WTC11 (cell line): Measurements from ENCODE around the gene GABBR1. TPM values are rescaled to one million over a fixed set of nuclear protein-coding genes. Genes with fewer than 3 reads are reported as not detected.

Experiments
- ATAC-seq: fragments of 200-7000 bp; cut with Tn5 transposase; 2 replicates; pipeline ENCODE4 v1.10.0; 2021; ENCODE audit warnings: mild to moderate bottlenecking, moderate library complexity
- CTCF ChIA-PET: fragments of 300-600 bp; sonication (Branson Sonifier 250); formaldehyde crosslinking; loops from one replicate; lab custom pipeline; 2021; ENCODE audit warnings: antibody characterized with exemption; lab: Charles Lee
- POLR2A ChIA-PET: fragments of 350-600 bp; sonication (Branson Sonifier 250); formaldehyde crosslinking; loops from one replicate; lab custom pipeline; 2021; ENCODE audit warnings: antibody characterized with exemption; lab: Charles Lee
- DNase-seq: peaks from one replicate; pipeline ENCODE4 v3.0.0; 2021; ENCODE audit warnings: low spot score
- H3K27ac Mint-ChIP-seq: 2 replicates; pipeline ENCODE4 v1.8.0; 2021; ENCODE audit warnings: mixed read lengths
- H3K27me3 Mint-ChIP-seq: 2 replicates; pipeline ENCODE4 v1.8.0; 2021; ENCODE audit warnings: low read depth, mild to moderate bottlenecking, moderate library complexity, mixed read lengths
- H3K36me3 Mint-ChIP-seq: 2 replicates; pipeline ENCODE4 v1.8.0; 2021; ENCODE audit warnings: mixed read lengths
- H3K4me1 Mint-ChIP-seq: 2 replicates; pipeline ENCODE4 v1.8.0; 2022; ENCODE audit warnings: mixed read lengths
- H3K4me3 Mint-ChIP-seq: 2 replicates; pipeline ENCODE4 v1.8.0; 2021; ENCODE audit warnings: mild to moderate bottlenecking, moderate library complexity, mixed read lengths
- H3K9me3 Mint-ChIP-seq: 2 replicates; pipeline ENCODE4 v1.8.0; 2021; ENCODE audit warnings: mixed read lengths
- AFF4 ChIP-seq: sonication (generic); formaldehyde crosslinking; IDR thresholded peaks from 2 replicates; pipeline ENCODE4 v1.8.1; 2023; ENCODE audit warnings: mild to moderate bottlenecking, missing genetic modification reagents, borderline replicate concordance
- ATF3 ChIP-seq: sonication (generic); formaldehyde crosslinking; conservative IDR thresholded peaks from 2 replicates; pipeline ENCODE4 v1.8.1; 2022; ENCODE audit warnings: mild to moderate bottlenecking, missing genetic modification reagents
- CDX4 ChIP-seq: fragments of 250-450 bp; sonication (Bioruptor Pico); IDR thresholded peaks from 2 replicates; pipeline ENCODE4 v1.9.0; 2021; ENCODE audit warnings: moderate library complexity, mild to moderate bottlenecking, inconsistent platforms, borderline replicate concordance
- FOXP1 ChIP-seq: sonication (generic); formaldehyde crosslinking; IDR thresholded peaks from 2 replicates; pipeline ENCODE4 v1.8.0; 2022; ENCODE audit warnings: missing genetic modification reagents, mild to moderate bottlenecking, moderate library complexity, borderline replicate concordance
- GABPB1 ChIP-seq: sonication (generic); formaldehyde crosslinking; IDR thresholded peaks from 2 replicates; pipeline ENCODE4 v1.8.1; 2023; ENCODE audit warnings: mild to moderate bottlenecking, missing genetic modification reagents
- GTF2I ChIP-seq: fragments of 250-450 bp; sonication (Bioruptor Pico); conservative IDR thresholded peaks from 2 replicates; pipeline ENCODE4 v1.4.0; 2021; ENCODE audit warnings: mild to moderate bottlenecking
- NFE2L1 ChIP-seq: sonication (generic); formaldehyde crosslinking; IDR thresholded peaks from 2 replicates; pipeline ENCODE4 v1.8.1; 2023; ENCODE audit warnings: missing genetic modification reagents
- NR1H2 ChIP-seq: sonication (generic); formaldehyde crosslinking; IDR thresholded peaks from 2 replicates; pipeline ENCODE4 v1.9.0; 2021; ENCODE audit warnings: mild to moderate bottlenecking, moderate library complexity, missing genetic modification reagents
- STAT6 ChIP-seq: sonication (generic); formaldehyde crosslinking; conservative IDR thresholded peaks from 2 replicates; pipeline ENCODE4 v1.8.1; 2023; ENCODE audit warnings: mild to moderate bottlenecking, low read depth, missing genetic modification reagents, moderate library complexity
- ZNF121 ChIP-seq: sonication (generic); formaldehyde crosslinking; IDR thresholded peaks from 2 replicates; pipeline ENCODE4 v1.8.0; 2023; ENCODE audit warnings: missing genetic modification reagents
- ZNF219 ChIP-seq: sonication (generic); formaldehyde crosslinking; IDR thresholded peaks from 2 replicates; pipeline ENCODE4 v1.8.0; 2023; ENCODE audit warnings: missing genetic modification reagents, mild to moderate bottlenecking, borderline replicate concordance
- ZNF263 ChIP-seq: sonication (generic); formaldehyde crosslinking; IDR thresholded peaks from 2 replicates; pipeline ENCODE4 v1.8.1; 2022; ENCODE audit warnings: low read depth, mild to moderate bottlenecking, moderate library complexity, missing genetic modification reagents
- ZNF281 ChIP-seq: sonication (generic); formaldehyde crosslinking; IDR thresholded peaks from 2 replicates; pipeline ENCODE4 v1.8.0; 2023; ENCODE audit warnings: mild to moderate bottlenecking, missing genetic modification reagents
- total RNA-seq: library from RNA; stranded (reverse); gene quantifications from 3 replicates; pipeline ENCODE4 v1.2.3, GENCODE V29; 2021
- TF ChIP-seq, protein P1 (sequence below): sonication (generic); formaldehyde crosslinking; IDR thresholded peaks from 2 replicates; pipeline ENCODE4 v1.8.1; 2023; ENCODE audit warnings: mild to moderate bottlenecking, missing genetic modification reagents
- TF ChIP-seq, protein P2 (sequence below): sonication (generic); formaldehyde crosslinking; IDR thresholded peaks from 2 replicates; pipeline ENCODE4 v1.8.1; 2022; ENCODE audit warnings: low read depth, missing genetic modification reagents, borderline replicate concordance
- TF ChIP-seq, protein P3 (sequence below): sonication (generic); formaldehyde crosslinking; IDR thresholded peaks from 2 replicates; pipeline ENCODE4 v1.8.0; 2023; ENCODE audit warnings: missing genetic modification reagents
- TF ChIP-seq, protein P4 (sequence below): sonication (generic); formaldehyde crosslinking; IDR thresholded peaks from 2 replicates; pipeline ENCODE4 v1.8.0; 2022; ENCODE audit warnings: mild to moderate bottlenecking, missing genetic modification reagents
- TF ChIP-seq, protein P5 (sequence below): sonication (generic); formaldehyde crosslinking; IDR thresholded peaks from 2 replicates; pipeline ENCODE4 v1.8.1; 2022; ENCODE audit warnings: mild to moderate bottlenecking, missing genetic modification reagents, moderate library complexity, borderline replicate concordance

Gene GABBR1
- total RNA-seq, 1 experiment from 2014 or later, result 107 TPM

- DNase-seq, result no peak
- H3K27ac Mint-ChIP-seq, result no peak overlapping the region
- ChIA-PET POLR2A (no interaction called here), CTCF (no interaction called here)
- H3K9me3 Mint-ChIP-seq, result peaks cover 14% of the 10 kb centered on the region
- no peaks in the 10 kb centered on the region for H3K36me3 Mint-ChIP-seq
- H3K4me3 Mint-ChIP-seq, result no peak overlapping the region
- peaks cover 4% of the 10 kb centered on the region; the same call in 1 of the 2 replicates for H3K27me3 Mint-ChIP-seq
- ATAC-seq, result no peak
- peaks cover 10% of the 10 kb centered on the region for H3K4me1 Mint-ChIP-seq
- no peak for TF ChIP-seq ZNF263
- TF ChIP-seq STAT6 (CRISPR knock-in tag), result no peak
- TF ChIP-seq, protein P1, sequence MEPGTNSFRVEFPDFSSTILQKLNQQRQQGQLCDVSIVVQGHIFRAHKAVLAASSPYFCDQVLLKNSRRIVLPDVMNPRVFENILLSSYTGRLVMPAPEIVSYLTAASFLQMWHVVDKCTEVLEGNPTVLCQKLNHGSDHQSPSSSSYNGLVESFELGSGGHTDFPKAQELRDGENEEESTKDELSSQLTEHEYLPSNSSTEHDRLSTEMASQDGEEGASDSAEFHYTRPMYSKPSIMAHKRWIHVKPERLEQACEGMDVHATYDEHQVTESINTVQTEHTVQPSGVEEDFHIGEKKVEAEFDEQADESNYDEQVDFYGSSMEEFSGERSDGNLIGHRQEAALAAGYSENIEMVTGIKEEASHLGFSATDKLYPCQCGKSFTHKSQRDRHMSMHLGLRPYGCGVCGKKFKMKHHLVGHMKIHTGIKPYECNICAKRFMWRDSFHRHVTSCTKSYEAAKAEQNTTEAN, result no peak
- no peak for TF ChIP-seq ZNF219
- TF ChIP-seq, protein P2, sequence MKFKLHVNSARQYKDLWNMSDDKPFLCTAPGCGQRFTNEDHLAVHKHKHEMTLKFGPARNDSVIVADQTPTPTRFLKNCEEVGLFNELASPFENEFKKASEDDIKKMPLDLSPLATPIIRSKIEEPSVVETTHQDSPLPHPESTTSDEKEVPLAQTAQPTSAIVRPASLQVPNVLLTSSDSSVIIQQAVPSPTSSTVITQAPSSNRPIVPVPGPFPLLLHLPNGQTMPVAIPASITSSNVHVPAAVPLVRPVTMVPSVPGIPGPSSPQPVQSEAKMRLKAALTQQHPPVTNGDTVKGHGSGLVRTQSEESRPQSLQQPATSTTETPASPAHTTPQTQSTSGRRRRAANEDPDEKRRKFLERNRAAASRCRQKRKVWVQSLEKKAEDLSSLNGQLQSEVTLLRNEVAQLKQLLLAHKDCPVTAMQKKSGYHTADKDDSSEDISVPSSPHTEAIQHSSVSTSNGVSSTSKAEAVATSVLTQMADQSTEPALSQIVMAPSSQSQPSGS (CRISPR knock-in tag), result no peak
- TF ChIP-seq CDX4 (CRISPR knock-in tag), result no peak
- TF ChIP-seq ATF3, result no peak
- TF ChIP-seq AFF4, result no peak
- TF ChIP-seq NFE2L1 (CRISPR knock-in tag), result no peak
- no peak for TF ChIP-seq GABPB1
- TF ChIP-seq, protein P3, sequence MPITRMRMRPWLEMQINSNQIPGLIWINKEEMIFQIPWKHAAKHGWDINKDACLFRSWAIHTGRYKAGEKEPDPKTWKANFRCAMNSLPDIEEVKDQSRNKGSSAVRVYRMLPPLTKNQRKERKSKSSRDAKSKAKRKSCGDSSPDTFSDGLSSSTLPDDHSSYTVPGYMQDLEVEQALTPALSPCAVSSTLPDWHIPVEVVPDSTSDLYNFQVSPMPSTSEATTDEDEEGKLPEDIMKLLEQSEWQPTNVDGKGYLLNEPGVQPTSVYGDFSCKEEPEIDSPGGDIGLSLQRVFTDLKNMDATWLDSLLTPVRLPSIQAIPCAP (CRISPR knock-in tag), result no peak
- TF ChIP-seq, protein P4, sequence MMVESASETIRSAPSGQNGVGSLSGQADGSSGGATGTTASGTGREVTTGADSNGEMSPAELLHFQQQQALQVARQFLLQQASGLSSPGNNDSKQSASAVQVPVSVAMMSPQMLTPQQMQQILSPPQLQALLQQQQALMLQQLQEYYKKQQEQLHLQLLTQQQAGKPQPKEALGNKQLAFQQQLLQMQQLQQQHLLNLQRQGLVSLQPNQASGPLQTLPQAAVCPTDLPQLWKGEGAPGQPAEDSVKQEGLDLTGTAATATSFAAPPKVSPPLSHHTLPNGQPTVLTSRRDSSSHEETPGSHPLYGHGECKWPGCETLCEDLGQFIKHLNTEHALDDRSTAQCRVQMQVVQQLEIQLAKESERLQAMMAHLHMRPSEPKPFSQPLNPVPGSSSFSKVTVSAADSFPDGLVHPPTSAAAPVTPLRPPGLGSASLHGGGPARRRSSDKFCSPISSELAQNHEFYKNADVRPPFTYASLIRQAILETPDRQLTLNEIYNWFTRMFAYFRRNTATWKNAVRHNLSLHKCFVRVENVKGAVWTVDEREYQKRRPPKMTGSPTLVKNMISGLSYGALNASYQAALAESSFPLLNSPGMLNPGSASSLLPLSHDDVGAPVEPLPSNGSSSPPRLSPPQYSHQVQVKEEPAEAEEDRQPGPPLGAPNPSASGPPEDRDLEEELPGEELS, result no peak
- TF ChIP-seq FOXP1 (CRISPR knock-in tag), result no peak
- TF ChIP-seq, protein P5, sequence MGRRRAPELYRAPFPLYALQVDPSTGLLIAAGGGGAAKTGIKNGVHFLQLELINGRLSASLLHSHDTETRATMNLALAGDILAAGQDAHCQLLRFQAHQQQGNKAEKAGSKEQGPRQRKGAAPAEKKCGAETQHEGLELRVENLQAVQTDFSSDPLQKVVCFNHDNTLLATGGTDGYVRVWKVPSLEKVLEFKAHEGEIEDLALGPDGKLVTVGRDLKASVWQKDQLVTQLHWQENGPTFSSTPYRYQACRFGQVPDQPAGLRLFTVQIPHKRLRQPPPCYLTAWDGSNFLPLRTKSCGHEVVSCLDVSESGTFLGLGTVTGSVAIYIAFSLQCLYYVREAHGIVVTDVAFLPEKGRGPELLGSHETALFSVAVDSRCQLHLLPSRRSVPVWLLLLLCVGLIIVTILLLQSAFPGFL, result no peak
- TF ChIP-seq ZNF281, result no peak
- no peak for TF ChIP-seq NR1H2 (CRISPR knock-in tag)
- no peak for TF ChIP-seq GTF2I
- TF ChIP-seq ZNF121, result no peak
These were observed 122.2 kb downstream of the GABBR1 start for GRCh38 chr6:29510746-29511300.
